ENCODE measurements around the gene ASRGL1. TPM values are rescaled to one million over a fixed set of nuclear protein-coding genes. Genes with fewer than 3 reads are reported as not detected.
A peak's percentile ranks its signal among the peaks of the same experiment; 100 is the strongest.

Gene ASRGL1
- total and polyA plus RNA-seq, 8 donors, result 2.9 to 82.0 (median 35.3) TPM

DNA sequence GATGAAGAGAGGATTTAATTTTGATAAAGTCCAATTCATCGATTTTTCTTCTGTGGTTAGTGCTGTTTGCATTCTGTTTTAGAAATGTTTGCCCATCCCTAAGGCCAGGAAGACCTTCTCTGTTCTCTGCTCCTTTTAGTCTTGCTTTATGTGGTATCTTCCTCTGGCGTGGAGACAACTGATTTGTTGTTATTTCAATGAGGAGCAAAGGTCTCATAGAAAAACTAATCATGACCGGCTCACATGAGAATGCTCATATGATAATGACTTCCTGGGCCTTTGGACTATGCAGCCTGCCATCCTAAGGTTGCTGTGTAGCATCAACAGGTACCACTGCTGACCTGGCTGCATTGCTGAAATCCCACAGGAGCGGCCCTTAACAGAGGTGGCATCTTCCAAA lies 101.4 kb downstream of the ASRGL1 start:
- Histone ChIP-seq H3K9me3 (no peaks in the 10 kb centered on the region), H3K4me3 (no peak overlapping the region), H3K36me3 (no peaks in the 10 kb centered on the region), H3K27ac (peak overlapping the region in 1 of 5 donors; percentile 82), H3K4me1 (peaks cover under 1 to 32% (median 20%) of the 10 kb centered on the region in 4 donors), H3K27me3 (no peaks in the 10 kb centered on the region)
- intact Hi-C loops (cut with DNase I; ENCODE audit: low total_unique reads), result no loop called here
- no peak for DNase-seq
- WGBS, 5 donors, result 59 to 79% (median 67%) methylated on average over 4 of the region's 4 CpGs
- TF ChIP-seq POLR2AphosphoS5 (IDR thresholded peaks at IDR 0.05) (no peak), EP300 (IDR thresholded peaks at IDR 0.05) (no peak), POLR2A (IDR thresholded peaks at IDR 0.05) (no peak)
- TF ChIP-seq, protein P1, sequence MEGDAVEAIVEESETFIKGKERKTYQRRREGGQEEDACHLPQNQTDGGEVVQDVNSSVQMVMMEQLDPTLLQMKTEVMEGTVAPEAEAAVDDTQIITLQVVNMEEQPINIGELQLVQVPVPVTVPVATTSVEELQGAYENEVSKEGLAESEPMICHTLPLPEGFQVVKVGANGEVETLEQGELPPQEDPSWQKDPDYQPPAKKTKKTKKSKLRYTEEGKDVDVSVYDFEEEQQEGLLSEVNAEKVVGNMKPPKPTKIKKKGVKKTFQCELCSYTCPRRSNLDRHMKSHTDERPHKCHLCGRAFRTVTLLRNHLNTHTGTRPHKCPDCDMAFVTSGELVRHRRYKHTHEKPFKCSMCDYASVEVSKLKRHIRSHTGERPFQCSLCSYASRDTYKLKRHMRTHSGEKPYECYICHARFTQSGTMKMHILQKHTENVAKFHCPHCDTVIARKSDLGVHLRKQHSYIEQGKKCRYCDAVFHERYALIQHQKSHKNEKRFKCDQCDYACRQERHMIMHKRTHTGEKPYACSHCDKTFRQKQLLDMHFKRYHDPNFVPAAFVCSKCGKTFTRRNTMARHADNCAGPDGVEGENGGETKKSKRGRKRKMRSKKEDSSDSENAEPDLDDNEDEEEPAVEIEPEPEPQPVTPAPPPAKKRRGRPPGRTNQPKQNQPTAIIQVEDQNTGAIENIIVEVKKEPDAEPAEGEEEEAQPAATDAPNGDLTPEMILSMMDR (IDR thresholded peaks at IDR 0.05), result no peak

DNA sequence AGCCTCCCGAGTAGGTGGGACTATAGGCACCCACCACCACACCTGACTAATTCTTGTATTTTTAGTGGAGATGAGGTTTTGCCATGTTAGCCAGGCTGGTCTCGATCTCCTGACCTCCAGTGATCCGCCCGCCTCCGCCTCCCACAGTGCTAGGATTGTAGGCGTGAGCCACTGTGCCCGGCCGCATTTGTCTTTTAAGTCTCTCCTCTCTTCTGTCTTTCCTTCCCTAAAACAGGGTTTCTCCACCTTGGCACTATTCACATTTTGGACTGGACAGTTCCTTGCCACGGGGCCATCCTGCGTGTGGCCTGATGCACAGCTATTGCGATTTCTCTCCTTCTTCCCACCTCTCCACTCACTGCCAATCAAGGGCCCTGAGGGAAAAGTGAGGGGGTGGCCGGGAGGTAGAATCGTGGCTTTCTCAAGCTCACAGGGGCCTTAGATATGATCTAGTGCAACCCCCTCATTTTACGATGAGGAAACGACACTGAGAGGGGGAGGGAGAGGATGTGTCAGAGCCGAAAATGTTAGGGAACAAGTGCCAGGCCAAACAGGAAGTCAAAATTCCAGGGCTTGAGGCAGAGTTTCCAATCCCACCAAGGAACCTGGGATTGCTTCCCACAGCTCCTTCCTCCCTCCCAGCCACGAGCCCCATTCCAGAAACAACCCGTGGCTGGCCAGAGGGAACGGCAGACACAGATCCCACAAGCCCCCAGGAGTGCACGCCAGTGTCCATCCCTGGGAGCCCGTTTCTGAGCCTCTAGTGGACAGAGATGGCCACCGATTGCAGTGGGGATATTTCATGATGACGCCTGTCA lies 102.7 kb downstream of the ASRGL1 start:
- DNase-seq, result peak in 1 of 2 donors; percentile 71
- Histone ChIP-seq H3K9me3 (no peaks in the 10 kb centered on the region), H3K36me3 (no peaks in the 10 kb centered on the region), H3K4me3 (no peak overlapping the region), H3K4me1 (peaks cover 8 to 36% (median 22%) of the 10 kb centered on the region in 4 donors), H3K27ac (peak overlapping the region; percentile 47 to 82 (median 80)), H3K27me3 (no peaks in the 10 kb centered on the region)
- intact Hi-C loops (cut with DNase I; ENCODE audit: low total_unique reads), result no loop called here
- TF ChIP-seq, protein P1 (IDR thresholded peaks at IDR 0.05), result no peak
- TF ChIP-seq EP300 (IDR thresholded peaks at IDR 0.05), result no peak
- TF ChIP-seq POLR2AphosphoS5 (IDR thresholded peaks at IDR 0.05), result peak in 1 of 3 donors; percentile 51
- TF ChIP-seq POLR2A (IDR thresholded peaks at IDR 0.05), result no peak
- 53 to 63% (median 60%) methylated on average over 22 to 23 of the region's 23 CpGs for WGBS, 5 donors

Other genes with a start within 250 kb of the ASRGL1 start
- 10 to 100 TPM in 3 of 5 donors, 1 to 10 TPM in 2; 4.1 to 32.1 (median 14.3) TPM for gene INCENP, start 213.4 kb upstream of the ASRGL1 start, total RNA-seq
- 1 to 10 TPM; 2.6 to 5.6 (median 4.5) TPM for gene INCENP, start 213.4 kb upstream of the ASRGL1 start, polyA plus RNA-seq
- gene SCGB1D1, start 147.2 kb upstream of the ASRGL1 start, total RNA-seq, result not detected
- gene SCGB1D1, start 147.2 kb upstream of the ASRGL1 start, polyA plus RNA-seq, result not detected
- 10 to 100 TPM in 1 of 5 donors, 1 to 10 TPM in 1, not detected in 3; 1.3 to 34.8 TPM for gene SCGB2A1, start 128.8 kb upstream of the ASRGL1 start, total RNA-seq
- 10 to 100 TPM in 2 of 3 donors, 1 to 10 TPM in 1; 4.4 to 17.1 (median 12.4) TPM for gene SCGB2A1, start 128.8 kb upstream of the ASRGL1 start, polyA plus RNA-seq
- gene SCGB1D2, start 95.2 kb upstream of the ASRGL1 start, total RNA-seq, result not detected
- gene SCGB1D2, start 95.2 kb upstream of the ASRGL1 start, polyA plus RNA-seq, result not detected
- not detected for gene SCGB2A2, start 67.3 kb upstream of the ASRGL1 start, total RNA-seq
- under 1 TPM in 1 of 3 donors, not detected in 2; 0.35 TPM for gene SCGB2A2, start 67.3 kb upstream of the ASRGL1 start, polyA plus RNA-seq
- not detected for gene SCGB1D4, start 38.4 kb upstream of the ASRGL1 start, total RNA-seq
- not detected for gene SCGB1D4, start 38.4 kb upstream of the ASRGL1 start, polyA plus RNA-seq
- 10 to 100 TPM in 1 of 5 donors, 1 to 10 TPM in 1, not detected in 3; 2.6 to 11.2 TPM for gene SCGB1A1, start 81.6 kb downstream of the ASRGL1 start, total RNA-seq
- gene SCGB1A1, start 81.6 kb downstream of the ASRGL1 start, polyA plus RNA-seq, result 10 to 100 TPM in 1 of 3 donors, not detected in 2; 53.9 TPM
- 100 to 1,000 TPM; 550 to 693 (median 622) TPM for gene AHNAK, start 209.4 kb downstream of the ASRGL1 start, total RNA-seq
- gene AHNAK, start 209.4 kb downstream of the ASRGL1 start, polyA plus RNA-seq, result 10 to 100 TPM; 37.4 to 76.8 (median 60.3) TPM
- 1,000 to 10,000 TPM in 1 of 5 donors, 100 to 1,000 TPM in 4; 671 to 1,412 (median 779) TPM for gene EEF1G, start 236.4 kb downstream of the ASRGL1 start, total RNA-seq
- 1,000 to 10,000 TPM; 1,415 to 1,760 (median 1,525) TPM for gene EEF1G, start 236.4 kb downstream of the ASRGL1 start, polyA plus RNA-seq